A549 (cell line): ENCODE measurements around the gene STAC. TPM values are rescaled to one million over a fixed set of nuclear protein-coding genes. Genes with fewer than 3 reads are reported as not detected.
"Not testable (repeated sequence)": the region's sequence is repeated elsewhere in the genome, so short reads cannot be mapped to it uniquely, and the experiment has no call there.

Source experiments
- ATAC-seq, 2 experiments: fragments of 200-7000 bp in 1 of 2; fragments of >200 bp in 1 of 2; cut with Nextera tagmentation in 1 of 2; cut with Tn5 transposase in 1 of 2; 3 replicates each; pipeline versions ENCODE4 v1.8.0 to v1.9.1; 2018 to 2020; ENCODE audit warnings: mild to moderate bottlenecking in 1 of 2, moderate library complexity in 1 of 2
- CTCF ChIA-PET: fragments of 300-600 bp; sonication (Branson Sonifier 250); formaldehyde crosslinking; extraction: SDS; loops from one replicate; lab custom pipeline; 2021; ENCODE audit warnings: antibody characterized with exemption, inconsistent platforms; lab: Yijun Ruan, JAX
- POLR2A ChIA-PET: fragments of 350-600 bp; formaldehyde crosslinking; extraction: SDS; loops from one replicate; lab custom pipeline; 2021; ENCODE audit warnings: antibody characterized with exemption, inconsistent platforms; lab: Yijun Ruan, JAX
- DNase-seq, 2 experiments: peaks; one replicate each; pipeline versions ENCODE4 v3.0.0 to v3.0.0-alpha.2; 2011 to 2016; ENCODE audit warnings: low read depth in 1 of 2, low spot score in 1 of 2
- FAIRE-seq: peaks from 2 replicates; lab custom pipeline; 2011; peaks lifted over from hg19 to GRCh38; lab: Jason Lieb, UNC
- H3K27ac ChIP-seq, 2 experiments: fragments of >200 bp; sonication (Bioruptor Twin); formaldehyde crosslinking; 3 replicates each; pipeline ENCODE4 v1.5.1; 2016 to 2017
- H3K4me1 ChIP-seq: fragments of >200 bp; sonication (Bioruptor Twin); formaldehyde crosslinking; 3 replicates; pipeline ENCODE4 v1.6.1; 2016
- H3K4me2 ChIP-seq: fragments of >200 bp; sonication (Bioruptor Twin); formaldehyde crosslinking; 3 replicates; pipeline ENCODE4 v1.6.1; 2016
- H3K4me3 ChIP-seq: fragments of >200 bp; sonication (Bioruptor Twin); formaldehyde crosslinking; 3 replicates; pipeline ENCODE4 v1.5.1; 2016
- H3K9me3 ChIP-seq: fragments of >200 bp; sonication (Bioruptor Twin); formaldehyde crosslinking; 3 replicates; pipeline ENCODE4 v1.6.1; 2016
- BHLHE40 ChIP-seq: IDR thresholded peaks from 2 replicates; pipeline ENCODE4 v1.6.1; 2012; ENCODE audit warnings: low read depth, low read length, inconsistent platforms
- CBX8 ChIP-seq: fragments of 200-600 bp; sonication (generic); IDR thresholded peaks from 2 replicates; pipeline ENCODE4 v1.6.1; 2016
- CEBPB ChIP-seq, 2 experiments: fragments of >200 bp in 1 of 2; sonication (Bioruptor Twin) in 1 of 2; formaldehyde crosslinking in 1 of 2; IDR thresholded peaks; 2 replicates each; pipeline ENCODE4 v1.6.1; 2012 to 2016
- EHMT2 ChIP-seq: fragments of 200-600 bp; sonication (generic); IDR thresholded peaks from 2 replicates; pipeline ENCODE4 v1.6.1; 2016; ENCODE audit warnings: antibody characterized with exemption, low read depth, mild to moderate bottlenecking, moderate library complexity
- EP300 ChIP-seq, 2 experiments: fragments of >200 bp; sonication (Bioruptor Twin); formaldehyde crosslinking; IDR thresholded peaks; 2 replicates in 1 of 2; 3 replicates in 1 of 2; pipeline ENCODE4 v1.6.1; 2016 to 2017
- HOXB13 ChIP-seq: fragments of 250-450 bp; sonication (Bioruptor Pico); IDR thresholded peaks from 2 replicates; pipeline ENCODE4 v1.5.0; 2020; ENCODE audit warnings: low read depth, mild to moderate bottlenecking, moderate library complexity
- JUN ChIP-seq, 2 experiments: fragments of >200 bp; sonication (Bioruptor Twin); formaldehyde crosslinking; IDR thresholded peaks; 2 replicates in 1 of 2; 3 replicates in 1 of 2; pipeline ENCODE4 v1.6.1; 2016 to 2017
- KDM5A ChIP-seq: fragments of 200-600 bp; sonication (generic); IDR thresholded peaks from 2 replicates; pipeline ENCODE4 v1.6.1; 2016; ENCODE audit warnings: antibody characterized with exemption, mild to moderate bottlenecking
- MAZ ChIP-seq: fragments of 150-350 bp; IDR thresholded peaks from 2 replicates; pipeline ENCODE4 v1.6.1; 2014; ENCODE audit warnings: antibody characterized with exemption, low read depth, low read length, borderline replicate concordance
- MYC ChIP-seq: IDR thresholded peaks from 2 replicates; pipeline ENCODE4 v1.6.1; 2012; ENCODE audit warnings: mild to moderate bottlenecking, inconsistent platforms, low read length, improper control_type of control experiment, borderline replicate concordance
- POLR2A ChIP-seq: IDR thresholded peaks from 2 replicates; pipeline ENCODE4 v1.6.1; 2012; ENCODE audit warnings: mild to moderate bottlenecking, low read length
- RARB ChIP-seq: fragments of 250-450 bp; sonication (Bioruptor Pico); IDR thresholded peaks from 2 replicates; pipeline ENCODE4 v1.8.0; 2021; ENCODE audit warnings: mild to moderate bottlenecking, moderate library complexity
- SMC3 ChIP-seq: fragments of >200 bp; sonication (Bioruptor Twin); formaldehyde crosslinking; IDR thresholded peaks from 3 replicates; pipeline ENCODE4 v1.6.1; 2018; ENCODE audit warnings: inconsistent platforms
- USF2 ChIP-seq: fragments of 450-650 bp; IDR thresholded peaks from 2 replicates; pipeline ENCODE4 v1.6.1; 2014; ENCODE audit warnings: antibody characterized with exemption
- ZNF302 ChIP-seq: fragments of 250-450 bp; sonication (Bioruptor Pico); IDR thresholded peaks from 2 replicates; pipeline ENCODE4 v1.9.0; 2021; ENCODE audit warnings: inconsistent platforms, mild to moderate bottlenecking, moderate library complexity
- ZSCAN20 ChIP-seq: fragments of 250-450 bp; sonication (Bioruptor Pico); IDR thresholded peaks from 2 replicates; pipeline ENCODE4 v1.8.0; 2022; ENCODE audit warnings: mild to moderate bottlenecking, moderate library complexity
- WGBS: methylation state at CpG from one replicate; pipeline ENCODE4 v1.1.6; 2017; ENCODE audit errors: missing lambda C conversion rate; 5-methylcytosine and 5-hydroxymethylcytosine counted together
- polyA plus RNA-seq, 4 experiments: library from polyadenylated mRNA; depleted of rRNA in 3 of 4; stranded (reverse); fragments of >200 nt; fragmentation: RNase III in 1 of 4; extraction: RNeasy Plus Mini Kit Qiagen cat#74134 plus additional on column Dnase treatment in 1 of 4; gene quantifications; 2 replicates in 3 of 4; 3 replicates in 1 of 4; pipeline ENCODE4 v1.2.3, GENCODE V29; 2011 to 2017

The STAC gene
- polyA plus RNA-seq, 2 of the 4 experiments (the other 2 are of a cell fraction) = 2.2 to 3.4 TPM

- FAIRE-seq (no peak), DNase-seq (no peak), ATAC-seq (no peak)
- Histone ChIP-seq H3K27ac (no peak overlapping the region), H3K9me3 (peaks cover 9% of the 10 kb centered on the region; the same call in 1 of the 3 replicates), H3K4me1 (no peaks in the 10 kb centered on the region), H3K4me3 (no peak overlapping the region), H3K4me2 (no peak overlapping the region)
- TF ChIP-seq JUN (IDR thresholded peaks at IDR 0.05) = no peak
- no peak for TF ChIP-seq EHMT2
- no peak for TF ChIP-seq MAZ
- no peak for TF ChIP-seq HOXB13
- no peak for TF ChIP-seq RARB (CRISPR knock-in tag)
- TF ChIP-seq POLR2A = no peak
- no peak for TF ChIP-seq MYC
- 41% methylated on average over 1 of the region's 1 CpG for WGBS
- ChIA-PET POLR2A (no interaction called here), CTCF (no interaction called here)
These were observed 81.3 kb downstream of the STAC start for GRCh38 chr3:36461597-36461996.

GRCh38 chr3:36472045-36472444, 91.7 kb downstream of the STAC start:
- ATAC-seq, H3K9me3 ChIP-seq, H3K27ac ChIP-seq, H3K4me3 ChIP-seq, FAIRE-seq, POLR2A ChIA-PET, DNase-seq, H3K4me2 ChIP-seq, H3K4me1 ChIP-seq: not testable (repeated sequence)
- WGBS = 44% methylated on average over 6 of the region's 6 CpGs
- CTCF ChIA-PET = interaction anchor here (2.4 kb wide), 1 partner anchor 15 kb away, joined by 4 read pairs; no protein-coding TSS in a partner anchor

GRCh38 chr3:36475558-36475957, 95.3 kb downstream of the STAC start:
- Histone ChIP-seq H3K4me2 (no peak overlapping the region), H3K4me1 (no peaks in the 10 kb centered on the region), H3K9me3 (peaks cover 7% of the 10 kb centered on the region; the same call in 1 of the 3 replicates), H3K27ac (no peak overlapping the region), H3K4me3 (no peak overlapping the region)
- DNase-seq (no peak), ATAC-seq (no peak), FAIRE-seq (no peak)
- CTCF ChIA-PET = no interaction called here
- 21% methylated on average over 2 of the region's 2 CpGs for WGBS
- TF ChIP-seq CBX8 (no peak), POLR2A (no peak), EP300 (IDR thresholded peaks at IDR 0.05) (no peak)
- POLR2A ChIA-PET = no interaction called here

GRCh38 chr3:36476286-36476942, 96.1 kb downstream of the STAC start:
- WGBS = 34% methylated on average over 6 of the region's 6 CpGs
- CTCF ChIA-PET = no interaction called here
- no peak for FAIRE-seq

GRCh38 chr3:36477655-36478054, 97.4 kb downstream of the STAC start:
- FAIRE-seq = no peak
- peaks cover 7% of the 10 kb centered on the region; the same call in 1 of the 3 replicates for H3K9me3 ChIP-seq
- TF ChIP-seq ZSCAN20 (no peak), ZNF302 (no peak), SMC3 (no peak), KDM5A (no peak), EP300 (IDR thresholded peaks at IDR 0.05) (no peak), BHLHE40 (no peak)
- TF ChIP-seq, all 56 proteins: peak for 0
- no peak overlapping the region for H3K27ac ChIP-seq
- H3K4me3 ChIP-seq = no peak overlapping the region
- ATAC-seq (no peak), DNase-seq (no peak)
- ChIA-PET CTCF (no interaction called here), POLR2A (no interaction called here)
- no peaks in the 10 kb centered on the region for H3K4me1 ChIP-seq
- WGBS = 65% methylated on average over 7 of the region's 7 CpGs
- no peak overlapping the region for H3K4me2 ChIP-seq

More at GRCh38 chr3:36476286-36476942, 96.1 kb downstream of the STAC start:
- H3K4me2 ChIP-seq = no peak overlapping the region
- DNase-seq (no peak), ATAC-seq (no peak)
- peaks cover 7% of the 10 kb centered on the region; the same call in 1 of the 3 replicates for H3K9me3 ChIP-seq
- TF ChIP-seq CEBPB (IDR thresholded peaks at IDR 0.05) (no peak), USF2 (no peak)
- POLR2A ChIA-PET = no interaction called here
- no peaks in the 10 kb centered on the region for H3K4me1 ChIP-seq
- H3K4me3 ChIP-seq = no peak overlapping the region
- no peak overlapping the region for H3K27ac ChIP-seq
